Nucleus accumbens (tissue), 56 donors: ENCODE results near the gene PPM1B.
"Not testable (repeated sequence)": the region's sequence is repeated elsewhere in the genome, so short reads cannot be mapped to it uniquely, and the experiment has no call there.

Source experiments
- DNase-seq, 56 donors: peaks; one replicate each; lab custom pipeline; 2025; lab: John Stamatoyannopoulos, UW

The PPM1B gene

GRCh38 chr2:44246436-44246835, 77.8 kb downstream of the PPM1B start:
- DNase-seq = no peak

- DNase-seq = no peak
These were observed 78.2 kb downstream of the PPM1B start for GRCh38 chr2:44246840-44247369.

- DNase-seq = no peak
These were observed 79.2 kb downstream of the PPM1B start for GRCh38 chr2:44247924-44248323.

GRCh38 chr2:44249269-44249668, 80.6 kb downstream of the PPM1B start:
- not testable (repeated sequence) for DNase-seq

- DNase-seq = no peak
These were observed 81.7 kb downstream of the PPM1B start for GRCh38 chr2:44250376-44250775.

GRCh38 chr2:44254023-44254422, 85.3 kb downstream of the PPM1B start:
- no peak for DNase-seq

GRCh38 chr2:44255704-44256103, 87.0 kb downstream of the PPM1B start:
- not testable (repeated sequence) for DNase-seq

- DNase-seq = not testable (repeated sequence)
These were observed 89.1 kb downstream of the PPM1B start for GRCh38 chr2:44257802-44258201.

GRCh38 chr2:44267269-44267795, 98.7 kb downstream of the PPM1B start:
- DNase-seq = no peak

- DNase-seq = peak in 9 of 56 donors; percentile 3 to 44 (median 16)
These were observed 99.3 kb downstream of the PPM1B start for GRCh38 chr2:44267796-44268648.

GRCh38 chr2:44269831-44270230, 101.2 kb downstream of the PPM1B start:
- peak in 17 of 56 donors; percentile 1 to 45 (median 14) for DNase-seq

GRCh38 chr2:44271296-44271695, 102.6 kb downstream of the PPM1B start:
- peak in 1 of 56 donors; percentile 10 for DNase-seq

- no peak for DNase-seq
These were observed 104.4 kb downstream of the PPM1B start for GRCh38 chr2:44273076-44273475.

GRCh38 chr2:44273596-44273995, 104.9 kb downstream of the PPM1B start:
- no peak for DNase-seq

GRCh38 chr2:44275927-44276303, 107.2 kb downstream of the PPM1B start:
- no peak for DNase-seq

- DNase-seq = no peak
These were observed 108.9 kb downstream of the PPM1B start for GRCh38 chr2:44277541-44277940.

- DNase-seq = no peak
These were observed 112.2 kb downstream of the PPM1B start for GRCh38 chr2:44280869-44281268.
